Measurements from ENCODE around the gene CSMD2.

DNA sequence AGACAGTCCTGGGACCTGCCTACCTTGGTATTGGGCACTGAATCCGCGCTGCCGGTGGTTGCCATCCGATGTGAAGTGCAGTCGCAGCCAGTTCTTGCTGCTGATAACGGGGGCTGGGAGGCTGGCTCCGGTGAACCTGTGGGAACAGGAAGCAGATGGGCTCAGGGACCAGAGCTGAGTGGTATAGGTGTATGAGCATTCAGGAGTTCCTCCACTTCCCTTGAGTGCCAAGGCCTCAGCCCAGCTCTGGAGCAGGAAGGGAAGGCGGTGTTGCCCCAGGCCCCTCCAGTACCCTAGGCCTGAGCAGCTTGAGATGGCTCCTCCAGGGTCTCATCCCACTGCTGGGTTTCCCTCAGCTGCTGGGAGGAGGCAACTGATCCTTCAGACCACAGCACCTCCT is 318.2 kb downstream of the CSMD2 start:
- TF ChIP-seq, protein P1, sequence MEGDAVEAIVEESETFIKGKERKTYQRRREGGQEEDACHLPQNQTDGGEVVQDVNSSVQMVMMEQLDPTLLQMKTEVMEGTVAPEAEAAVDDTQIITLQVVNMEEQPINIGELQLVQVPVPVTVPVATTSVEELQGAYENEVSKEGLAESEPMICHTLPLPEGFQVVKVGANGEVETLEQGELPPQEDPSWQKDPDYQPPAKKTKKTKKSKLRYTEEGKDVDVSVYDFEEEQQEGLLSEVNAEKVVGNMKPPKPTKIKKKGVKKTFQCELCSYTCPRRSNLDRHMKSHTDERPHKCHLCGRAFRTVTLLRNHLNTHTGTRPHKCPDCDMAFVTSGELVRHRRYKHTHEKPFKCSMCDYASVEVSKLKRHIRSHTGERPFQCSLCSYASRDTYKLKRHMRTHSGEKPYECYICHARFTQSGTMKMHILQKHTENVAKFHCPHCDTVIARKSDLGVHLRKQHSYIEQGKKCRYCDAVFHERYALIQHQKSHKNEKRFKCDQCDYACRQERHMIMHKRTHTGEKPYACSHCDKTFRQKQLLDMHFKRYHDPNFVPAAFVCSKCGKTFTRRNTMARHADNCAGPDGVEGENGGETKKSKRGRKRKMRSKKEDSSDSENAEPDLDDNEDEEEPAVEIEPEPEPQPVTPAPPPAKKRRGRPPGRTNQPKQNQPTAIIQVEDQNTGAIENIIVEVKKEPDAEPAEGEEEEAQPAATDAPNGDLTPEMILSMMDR (IDR thresholded peaks at IDR 0.05; ENCODE audit: insufficient read depth, low read length, poor library complexity, severe bottlenecking) = no peak
- TF ChIP-seq EZH2phosphoT487 (conservative IDR thresholded peaks at IDR 0.05; ENCODE audit: low read length) = no peak
